ENCODE data around the gene ANO3. TPM values are rescaled to one million over a fixed set of nuclear protein-coding genes. Genes with fewer than 3 reads are reported as not detected.

The ANO3 gene
- total and polyA plus RNA-seq, 2 experiments from 2014 or later = not detected

GRCh38 chr11:26324270-26324669 is 7.7 kb upstream of the ANO3 start:
- no peaks in the 10 kb centered on the region for H3K27me3 ChIP-seq
- TF ChIP-seq CTCF (IDR thresholded peaks at IDR 0.05; ENCODE audit: low read depth, low read length) = no peak
- DNase-seq (ENCODE audit: low read depth in 1 of 2, low spot score in 1 of 2) = no peak
- no peaks in the 10 kb centered on the region for H3K9me3 ChIP-seq (ENCODE audit: low read depth)
- H3K4me1 ChIP-seq (ENCODE audit: low read depth) = no peaks in the 10 kb centered on the region
- H3K27ac ChIP-seq = no peak overlapping the region
- H3K36me3 ChIP-seq = no peaks in the 10 kb centered on the region
- no peak overlapping the region for H3K4me3 ChIP-seq

- no peak overlapping the region for H3K27ac ChIP-seq
- no peaks in the 10 kb centered on the region for H3K36me3 ChIP-seq
- H3K27me3 ChIP-seq = no peaks in the 10 kb centered on the region
- no peaks in the 10 kb centered on the region for H3K9me3 ChIP-seq (ENCODE audit: low read depth)
- no peak for TF ChIP-seq CTCF (IDR thresholded peaks at IDR 0.05; ENCODE audit: low read depth, low read length)
- no peaks in the 10 kb centered on the region for H3K4me1 ChIP-seq (ENCODE audit: low read depth)
- no peak for DNase-seq (ENCODE audit: low read depth in 1 of 2, low spot score in 1 of 2)
- H3K4me3 ChIP-seq = no peak overlapping the region
Observed at GRCh38 chr11:26326793-26327400, 5.0 kb upstream of the ANO3 start.

- no peak for TF ChIP-seq CTCF (IDR thresholded peaks at IDR 0.05; ENCODE audit: low read depth, low read length)
- DNase-seq (ENCODE audit: low read depth in 1 of 2, low spot score in 1 of 2) = no peak
- Histone ChIP-seq H3K4me3 (no peak overlapping the region), H3K27me3 (no peaks in the 10 kb centered on the region), H3K27ac (no peak overlapping the region), H3K9me3 (ENCODE audit: low read depth) (no peaks in the 10 kb centered on the region), H3K36me3 (no peaks in the 10 kb centered on the region), H3K4me1 (ENCODE audit: low read depth) (no peaks in the 10 kb centered on the region)
Observed at GRCh38 chr11:26329206-26329605, 2.7 kb upstream of the ANO3 start.

GRCh38 chr11:26330262-26330661 is 1.7 kb upstream of the ANO3 start:
- H3K4me3 ChIP-seq = no peak overlapping the region
- H3K4me1 ChIP-seq (ENCODE audit: low read depth) = no peaks in the 10 kb centered on the region
- H3K9me3 ChIP-seq (ENCODE audit: low read depth) = no peaks in the 10 kb centered on the region
- no peaks in the 10 kb centered on the region for H3K27me3 ChIP-seq
- no peak overlapping the region for H3K27ac ChIP-seq
- TF ChIP-seq CTCF (IDR thresholded peaks at IDR 0.05; ENCODE audit: low read depth, low read length) = no peak
- DNase-seq (ENCODE audit: low read depth in 1 of 2, low spot score in 1 of 2) = no peak
- H3K36me3 ChIP-seq = no peaks in the 10 kb centered on the region

GRCh38 chr11:26332572-26332915 is 614 bp downstream of the ANO3 start:
- Histone ChIP-seq H3K4me3 (no peak overlapping the region), H3K27ac (no peak overlapping the region), H3K9me3 (ENCODE audit: low read depth) (no peaks in the 10 kb centered on the region), H3K4me1 (ENCODE audit: low read depth) (no peaks in the 10 kb centered on the region), H3K36me3 (no peaks in the 10 kb centered on the region), H3K27me3 (no peaks in the 10 kb centered on the region)
- DNase-seq (ENCODE audit: low read depth in 1 of 2, low spot score in 1 of 2) = peak in 1 of 2 donors; percentile 84
- TF ChIP-seq CTCF (IDR thresholded peaks at IDR 0.05; ENCODE audit: low read depth, low read length) = no peak

GRCh38 chr11:26333906-26334305 is 2.0 kb downstream of the ANO3 start:
- Histone ChIP-seq H3K4me1 (ENCODE audit: low read depth) (no peaks in the 10 kb centered on the region), H3K9me3 (ENCODE audit: low read depth) (no peaks in the 10 kb centered on the region), H3K36me3 (no peaks in the 10 kb centered on the region), H3K4me3 (no peak overlapping the region), H3K27me3 (no peaks in the 10 kb centered on the region), H3K27ac (no peak overlapping the region)
- peak in 1 of 2 donors; percentile 61 for DNase-seq (ENCODE audit: low read depth in 1 of 2, low spot score in 1 of 2)
- TF ChIP-seq CTCF (IDR thresholded peaks at IDR 0.05; ENCODE audit: low read depth, low read length) = no peak
